ENCODE data around the gene PTTG1IP.

Gene PTTG1IP

DNA sequence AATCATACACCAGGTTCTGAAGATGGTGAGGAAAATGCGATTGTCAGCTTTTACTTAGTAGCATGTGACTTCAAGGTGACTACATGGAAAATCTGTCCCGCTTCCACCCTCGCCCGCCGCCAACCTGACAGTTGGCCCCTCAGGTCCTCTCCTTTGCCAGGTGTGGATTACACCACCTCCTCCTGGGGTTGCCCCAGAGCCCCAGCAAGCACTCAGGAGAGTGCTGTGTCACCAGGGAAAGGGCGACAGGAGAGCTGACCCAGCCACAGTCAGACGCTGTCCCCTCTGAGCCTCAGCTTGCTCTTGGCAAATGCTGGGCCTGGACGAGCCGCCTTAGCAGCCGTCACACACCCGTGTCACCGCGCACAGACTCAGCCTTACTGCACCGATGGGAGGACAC is 17.9 kb downstream of the PTTG1IP start:
- no peaks in the 10 kb centered on the region for H3K9me3 ChIP-seq (ENCODE audit: control insufficient read depth, insufficient read depth, low read length)
- no peak overlapping the region for H3K27ac ChIP-seq (ENCODE audit: low read depth, low read length)
- H3K36me3 ChIP-seq (ENCODE audit: control insufficient read depth, insufficient read depth, low read length) = peaks cover 88% of the 10 kb centered on the region
- no peaks in the 10 kb centered on the region for H3K27me3 ChIP-seq (ENCODE audit: control insufficient read depth, insufficient read depth, low read length)
- no peaks in the 10 kb centered on the region for H3K4me1 ChIP-seq (ENCODE audit: control insufficient read depth, insufficient read depth, low read length)
- no peak overlapping the region for H3K9ac ChIP-seq (ENCODE audit: low read depth, low read length)
- H3K4me3 ChIP-seq (ENCODE audit: low read depth, low read length) = no peak overlapping the region

DNA sequence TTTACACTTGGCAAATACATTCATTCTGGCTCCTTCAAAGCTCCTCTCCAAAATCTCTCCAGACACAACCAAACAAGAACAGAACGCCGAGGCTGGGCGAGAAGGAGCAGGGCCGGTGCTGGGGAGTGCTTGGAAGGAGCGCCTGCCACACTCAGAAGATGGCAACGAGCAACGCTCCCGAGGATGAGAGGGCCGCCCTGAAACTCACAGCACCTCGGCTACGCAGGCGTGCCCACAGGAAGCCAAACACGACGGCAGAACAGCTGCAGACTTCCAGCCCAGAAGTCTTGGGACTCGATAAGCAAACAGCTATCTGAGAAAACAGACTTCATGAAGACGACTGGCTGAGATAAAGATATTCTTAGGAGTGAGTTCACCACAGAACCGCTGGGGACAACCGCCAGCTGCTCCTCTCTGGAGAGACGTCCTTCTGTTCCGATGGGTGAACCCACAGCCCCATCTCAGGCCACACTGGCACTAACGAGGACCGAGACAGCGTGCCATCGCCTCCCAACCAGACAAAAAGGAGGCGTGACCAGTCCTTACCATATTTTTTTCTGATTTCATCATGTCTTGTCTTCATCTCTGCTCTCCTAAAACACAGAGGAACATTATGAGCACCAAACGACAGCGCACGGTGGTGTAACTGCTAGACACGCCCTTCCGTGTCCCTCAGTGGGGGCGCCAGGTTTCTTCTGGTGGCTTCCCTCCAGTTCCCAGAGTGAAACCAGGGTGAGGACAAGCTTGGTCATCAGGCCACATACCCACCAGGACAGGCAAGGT is 18.6 kb downstream of the PTTG1IP start:
- Histone ChIP-seq H3K27ac (ENCODE audit: low read depth, low read length) (no peak overlapping the region), H3K27me3 (ENCODE audit: control insufficient read depth, insufficient read depth, low read length) (no peaks in the 10 kb centered on the region), H3K4me3 (ENCODE audit: low read depth, low read length) (no peak overlapping the region)

GRCh38 chr21:44854391-44854663 is 19.2 kb downstream of the PTTG1IP start:
- Histone ChIP-seq H3K36me3 (ENCODE audit: control insufficient read depth, insufficient read depth, low read length) (peaks cover 92% of the 10 kb centered on the region), H3K4me3 (ENCODE audit: low read depth, low read length) (no peak overlapping the region), H3K9ac (ENCODE audit: low read depth, low read length) (no peak overlapping the region), H3K27ac (ENCODE audit: low read depth, low read length) (no peak overlapping the region), H3K27me3 (ENCODE audit: control insufficient read depth, insufficient read depth, low read length) (no peaks in the 10 kb centered on the region), H3K9me3 (ENCODE audit: control insufficient read depth, insufficient read depth, low read length) (no peaks in the 10 kb centered on the region), H3K4me1 (ENCODE audit: control insufficient read depth, insufficient read depth, low read length) (no peaks in the 10 kb centered on the region)

More for the DNA sequence above, 18.6 kb downstream of the PTTG1IP start:
- Histone ChIP-seq H3K4me1 (ENCODE audit: control insufficient read depth, insufficient read depth, low read length) (no peaks in the 10 kb centered on the region), H3K9me3 (ENCODE audit: control insufficient read depth, insufficient read depth, low read length) (no peaks in the 10 kb centered on the region), H3K9ac (ENCODE audit: low read depth, low read length) (no peak overlapping the region), H3K36me3 (ENCODE audit: control insufficient read depth, insufficient read depth, low read length) (peaks cover 91% of the 10 kb centered on the region)

DNA sequence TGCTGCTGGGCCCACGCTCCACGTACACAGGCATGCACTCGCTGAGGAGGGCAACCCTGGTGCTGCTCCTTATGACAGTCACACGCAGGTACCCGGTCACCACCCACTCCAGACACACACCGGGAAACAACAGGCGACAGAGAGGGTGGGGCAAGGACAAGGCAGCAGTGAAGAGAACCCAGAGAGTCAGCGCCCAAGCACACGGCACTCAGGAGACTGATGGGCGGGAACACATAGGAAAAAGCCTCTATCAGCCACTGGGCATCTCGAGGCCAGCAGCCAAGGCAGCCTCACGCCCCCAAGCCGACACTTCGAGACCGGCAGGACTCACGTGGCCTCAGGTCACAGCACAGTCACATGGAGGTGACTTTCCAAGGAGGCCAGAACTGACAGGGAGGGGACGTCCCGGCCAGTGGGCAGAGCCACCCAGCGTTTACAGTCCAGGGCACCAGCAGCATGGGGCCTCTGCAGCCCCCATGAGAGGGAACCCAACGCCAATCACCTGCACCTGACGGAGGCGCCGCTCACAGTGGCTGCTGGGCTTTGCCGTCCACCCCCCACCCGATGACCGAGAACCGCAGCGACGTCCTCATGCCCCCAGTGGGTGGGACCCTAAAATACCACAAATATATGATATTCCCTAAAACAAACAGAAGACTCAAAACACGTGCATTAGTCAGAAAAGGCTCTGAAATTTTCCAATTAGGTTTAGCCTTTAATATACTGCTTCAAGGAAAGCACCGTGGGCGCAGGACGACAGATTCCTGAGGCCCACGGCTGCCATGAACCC is 19.7 kb downstream of the PTTG1IP start:
- Histone ChIP-seq H3K27ac (ENCODE audit: low read depth, low read length) (no peak overlapping the region), H3K9ac (ENCODE audit: low read depth, low read length) (no peak overlapping the region), H3K27me3 (ENCODE audit: control insufficient read depth, insufficient read depth, low read length) (no peaks in the 10 kb centered on the region), H3K4me1 (ENCODE audit: control insufficient read depth, insufficient read depth, low read length) (no peaks in the 10 kb centered on the region), H3K4me3 (ENCODE audit: low read depth, low read length) (no peak overlapping the region), H3K36me3 (ENCODE audit: control insufficient read depth, insufficient read depth, low read length) (peaks cover 90% of the 10 kb centered on the region), H3K9me3 (ENCODE audit: control insufficient read depth, insufficient read depth, low read length) (no peaks in the 10 kb centered on the region)

GRCh38 chr21:44850905-44851657 is 22.4 kb downstream of the PTTG1IP start:
- Histone ChIP-seq H3K4me1 (ENCODE audit: control insufficient read depth, insufficient read depth, low read length) (0 out of 2 replicates have a peak, but pooled peaks cover 4% of the 10 kb centered on the region), H3K9ac (ENCODE audit: low read depth, low read length) (no peak overlapping the region), H3K36me3 (ENCODE audit: control insufficient read depth, insufficient read depth, low read length) (peaks cover 64% of the 10 kb centered on the region), H3K4me3 (ENCODE audit: low read depth, low read length) (no peak overlapping the region), H3K27ac (ENCODE audit: low read depth, low read length) (no peak overlapping the region), H3K27me3 (ENCODE audit: control insufficient read depth, insufficient read depth, low read length) (no peaks in the 10 kb centered on the region), H3K9me3 (ENCODE audit: control insufficient read depth, insufficient read depth, low read length) (no peaks in the 10 kb centered on the region)

DNA sequence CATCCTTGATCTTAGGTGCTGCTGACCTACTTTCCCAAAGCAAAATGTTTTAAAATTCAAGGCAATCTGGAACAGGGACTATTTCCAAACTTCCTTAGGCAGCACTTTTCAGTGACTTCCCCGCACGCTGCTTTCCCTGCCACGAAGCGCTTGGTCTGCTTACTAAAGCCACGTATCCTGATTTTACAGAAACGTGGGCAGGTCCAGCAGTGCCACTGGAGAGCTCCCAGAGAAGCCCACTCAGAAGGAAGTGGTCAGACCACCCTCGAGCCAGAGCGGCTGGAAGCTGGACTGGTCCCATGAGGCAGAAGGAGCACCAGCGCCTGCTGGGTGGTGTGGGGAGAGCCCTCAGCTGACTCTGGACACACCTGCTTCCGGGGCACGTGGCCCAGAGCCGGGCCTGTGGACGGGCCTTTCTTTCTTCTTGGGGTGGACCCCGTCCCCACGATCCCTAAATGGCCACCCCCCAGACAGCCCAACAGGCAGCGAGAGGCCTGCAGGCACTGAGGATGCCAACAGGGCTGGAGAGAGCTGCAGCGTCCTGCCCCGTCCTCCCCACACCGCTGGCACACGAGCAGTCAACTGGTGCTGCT is 23.2 kb downstream of the PTTG1IP start:
- Histone ChIP-seq H3K9me3 (ENCODE audit: control insufficient read depth, insufficient read depth, low read length) (no peaks in the 10 kb centered on the region), H3K4me1 (ENCODE audit: control insufficient read depth, insufficient read depth, low read length) (0 out of 2 replicates have a peak, but pooled peaks cover 5% of the 10 kb centered on the region), H3K27me3 (ENCODE audit: control insufficient read depth, insufficient read depth, low read length) (no peaks in the 10 kb centered on the region), H3K4me3 (ENCODE audit: low read depth, low read length) (no peak overlapping the region), H3K36me3 (ENCODE audit: control insufficient read depth, insufficient read depth, low read length) (peaks cover 56% of the 10 kb centered on the region), H3K27ac (ENCODE audit: low read depth, low read length) (no peak overlapping the region), H3K9ac (ENCODE audit: low read depth, low read length) (no peak overlapping the region)

- H3K4me3 ChIP-seq (ENCODE audit: low read depth, low read length) = no peak overlapping the region
- H3K36me3 ChIP-seq (ENCODE audit: control insufficient read depth, insufficient read depth, low read length) = peaks cover 50% of the 10 kb centered on the region
- H3K27me3 ChIP-seq (ENCODE audit: control insufficient read depth, insufficient read depth, low read length) = no peaks in the 10 kb centered on the region
- H3K27ac ChIP-seq (ENCODE audit: low read depth, low read length) = no peak overlapping the region
- no peak overlapping the region for H3K9ac ChIP-seq (ENCODE audit: low read depth, low read length)
- H3K4me1 ChIP-seq (ENCODE audit: control insufficient read depth, insufficient read depth, low read length) = 0 out of 2 replicates have a peak, but pooled peaks cover 5% of the 10 kb centered on the region
- no peaks in the 10 kb centered on the region for H3K9me3 ChIP-seq (ENCODE audit: control insufficient read depth, insufficient read depth, low read length)
Observed at GRCh38 chr21:44849616-44850130, 23.8 kb downstream of the PTTG1IP start.

DNA sequence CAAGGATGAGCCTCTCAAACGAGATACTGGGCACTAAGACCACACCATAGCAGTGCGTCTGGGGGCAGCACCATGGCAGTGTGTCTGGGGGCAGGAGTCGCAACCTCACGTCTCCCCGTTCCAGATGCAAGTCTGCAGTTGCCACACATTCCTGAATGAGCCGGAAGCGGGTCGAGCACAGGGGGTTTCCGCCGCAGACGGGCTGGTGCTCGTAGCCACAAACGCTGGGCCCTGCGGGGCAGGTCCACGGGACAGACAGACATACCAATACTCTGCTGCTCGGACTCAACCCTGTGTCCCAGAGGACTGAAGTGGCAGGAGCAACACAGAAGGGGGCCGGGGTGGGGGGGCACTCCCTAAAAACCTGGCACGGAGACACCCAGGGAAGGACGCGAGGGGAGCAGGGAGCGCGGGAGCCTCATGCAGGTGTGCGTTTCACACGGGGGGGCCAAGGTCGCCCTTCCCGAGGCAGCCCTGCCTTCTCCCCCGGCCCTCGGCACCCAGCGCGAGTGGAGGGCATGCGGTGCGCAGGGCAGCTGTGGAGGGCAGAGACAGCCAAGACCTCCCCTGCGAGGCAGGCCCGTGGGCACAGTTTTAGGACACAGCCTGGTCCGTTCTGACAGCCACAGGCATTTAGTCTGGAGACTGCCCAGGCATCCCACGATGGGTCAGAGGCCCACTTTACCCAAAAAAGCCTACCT is 24.5 kb downstream of the PTTG1IP start:
- Histone ChIP-seq H3K4me1 (ENCODE audit: control insufficient read depth, insufficient read depth, low read length) (0 out of 2 replicates have a peak, but pooled peaks cover 5% of the 10 kb centered on the region), H3K9me3 (ENCODE audit: control insufficient read depth, insufficient read depth, low read length) (no peaks in the 10 kb centered on the region), H3K36me3 (ENCODE audit: control insufficient read depth, insufficient read depth, low read length) (peaks cover 43% of the 10 kb centered on the region), H3K27me3 (ENCODE audit: control insufficient read depth, insufficient read depth, low read length) (no peaks in the 10 kb centered on the region), H3K4me3 (ENCODE audit: low read depth, low read length) (no peak overlapping the region), H3K9ac (ENCODE audit: low read depth, low read length) (no peak overlapping the region), H3K27ac (ENCODE audit: low read depth, low read length) (no peak overlapping the region)

DNA sequence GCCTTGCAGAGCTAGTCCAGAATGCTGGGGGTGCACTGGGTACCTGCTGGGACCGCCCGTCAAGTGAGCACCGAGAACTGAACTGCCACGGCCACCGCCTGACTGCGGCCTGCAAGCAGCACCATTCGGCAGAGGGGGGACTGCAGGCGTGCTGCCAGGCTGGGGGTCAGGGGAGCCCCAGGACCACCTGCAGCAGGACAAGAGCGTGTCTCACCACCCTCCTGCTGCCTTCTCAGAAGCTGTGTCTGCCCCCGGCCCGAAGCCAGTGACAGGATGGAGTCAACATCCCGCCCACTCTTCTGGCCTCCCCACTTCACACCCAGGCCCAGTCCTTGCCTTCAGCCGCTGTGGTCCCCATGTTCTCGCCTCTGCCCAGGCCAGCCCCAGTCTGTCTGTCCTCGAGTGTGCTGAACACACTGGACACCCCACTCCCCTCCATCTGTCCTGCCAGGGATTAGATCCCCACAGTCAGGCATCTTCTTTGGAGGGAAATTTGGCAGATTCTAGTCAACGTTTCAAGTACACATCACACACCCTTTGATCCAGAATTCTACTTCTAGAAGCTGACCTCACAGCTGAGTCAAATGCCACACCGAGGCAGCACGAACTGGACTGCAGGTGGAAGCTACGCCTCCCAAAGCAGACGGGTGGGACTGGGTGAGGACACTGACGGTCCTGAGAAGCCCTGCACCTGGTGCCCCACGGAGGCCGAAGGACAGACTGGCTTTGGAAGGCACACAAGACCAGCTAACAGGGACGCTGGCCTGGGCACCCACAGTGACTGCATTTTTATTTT is 26.0 kb downstream of the PTTG1IP start:
- Histone ChIP-seq H3K9me3 (ENCODE audit: control insufficient read depth, insufficient read depth, low read length) (no peaks in the 10 kb centered on the region), H3K4me1 (ENCODE audit: control insufficient read depth, insufficient read depth, low read length) (0 out of 2 replicates have a peak, but pooled peaks cover 5% of the 10 kb centered on the region), H3K27me3 (ENCODE audit: control insufficient read depth, insufficient read depth, low read length) (no peaks in the 10 kb centered on the region), H3K36me3 (ENCODE audit: control insufficient read depth, insufficient read depth, low read length) (peaks cover 33% of the 10 kb centered on the region), H3K4me3 (ENCODE audit: low read depth, low read length) (no peak overlapping the region), H3K9ac (ENCODE audit: low read depth, low read length) (no peak overlapping the region), H3K27ac (ENCODE audit: low read depth, low read length) (no peak overlapping the region)

Measured in HUES48 (cell line).